ENCODE data around the gene CR2. TPM values are rescaled to one million over a fixed set of nuclear protein-coding genes. Genes with fewer than 3 reads are reported as not detected.
A peak's percentile ranks its signal among the peaks of the same experiment; 100 is the strongest.

Gene CR2
- total and polyA plus RNA-seq, 5 experiments from 2014 or later = 5.9 to 17.1 (median 10.9) TPM

- peak; percentile 82 to 92 for ATAC-seq
- Mint-ChIP-seq H3K36me3 (no peaks in the 10 kb centered on the region), H3K27me3 (peaks cover 8 to 15% (median 13%) of the 10 kb centered on the region in 5 donors), H3K9me3 (peaks cover 0 to 3% (median 0%) of the 10 kb centered on the region in 9 donors), H3K4me3 (peak within 1 kb of the TSS; percentile 76 to 90 (median 87)), H3K4me1 (peaks cover 1 to 31% (median 15%) of the 10 kb centered on the region in 4 donors), H3K27ac (peak within 1 kb of the TSS in 5 of 10 donors; percentile 3 to 81 (median 65))
- peak; percentile 18 to 66 (median 44) for DNase-seq
- POLR2A ChIA-PET = interaction anchor here (1.1 to 1.8 kb wide), 5 partner anchors 29 to 443 kb away, joined by 3 to 12 read pairs (median 4); partner anchors contain the start of genes CR2 and PFKFB2
Observed at GRCh38 chr1:207495801-207496792, 42.0 kb downstream of the CR2 start, which contains the start of gene CR1. Gene CR1, plus strand, starts transcription at chr1:207496157. Its CDS starts 111 bp downstream, at chr1:207496268.

GRCh38 chr1:207497941-207498340 is 43.8 kb downstream of the CR2 start:
- no peak overlapping the region for H3K27ac Mint-ChIP-seq
- no peak for ATAC-seq
- peaks cover 1 to 31% (median 15%) of the 10 kb centered on the region in 4 donors for H3K4me1 Mint-ChIP-seq
- DNase-seq = no peak
- POLR2A ChIA-PET = interaction anchor here (1.7 to 3.1 kb wide), 2 partner anchors 43 to 415 kb away, joined by 4 to 18 read pairs; partner anchors contain the start of gene CR2
- H3K36me3 Mint-ChIP-seq = no peaks in the 10 kb centered on the region
- H3K4me3 Mint-ChIP-seq = peak overlapping the region in 1 of 10 donors; percentile 3
- H3K27me3 Mint-ChIP-seq = peaks cover 15 to 21% (median 20%) of the 10 kb centered on the region in 5 donors
- H3K9me3 Mint-ChIP-seq = peaks cover 0 to 3% (median 0%) of the 10 kb centered on the region in 9 donors

- no peaks in the 10 kb centered on the region for H3K36me3 Mint-ChIP-seq
- H3K27ac Mint-ChIP-seq = no peak overlapping the region
- H3K27me3 Mint-ChIP-seq = peaks cover 18 to 25% (median 21%) of the 10 kb centered on the region in 5 donors
- peak; percentile 53 to 85 (median 64) for DNase-seq
- ATAC-seq = peak; percentile 73 to 80
- H3K4me1 Mint-ChIP-seq = peaks cover 1 to 31% (median 15%) of the 10 kb centered on the region in 4 donors
- no peak overlapping the region for H3K4me3 Mint-ChIP-seq
- peaks cover 0 to 3% (median 0%) of the 10 kb centered on the region in 9 donors for H3K9me3 Mint-ChIP-seq
- POLR2A ChIA-PET = interaction anchor here (0.5 to 3.1 kb wide), 3 partner anchors 21 to 416 kb away, joined by 4 to 18 read pairs (median 5); partner anchors contain the start of gene CR2
Observed at GRCh38 chr1:207499573-207499972, 45.4 kb downstream of the CR2 start.

GRCh38 chr1:207500306-207500705 is 46.2 kb downstream of the CR2 start:
- POLR2A ChIA-PET = interaction anchor here (3.1 kb wide), 1 partner anchor 45 kb away, joined by 18 read pairs; the partner anchor contains the start of gene CR2
- H3K4me1 Mint-ChIP-seq = peaks cover 1 to 30% (median 14%) of the 10 kb centered on the region in 4 donors
- H3K27ac Mint-ChIP-seq = peak overlapping the region in 1 of 10 donors; percentile 55
- peaks cover 0 to 3% (median 0%) of the 10 kb centered on the region in 9 donors for H3K9me3 Mint-ChIP-seq
- no peak for DNase-seq
- H3K4me3 Mint-ChIP-seq = no peak overlapping the region
- H3K27me3 Mint-ChIP-seq = peaks cover 18 to 24% (median 21%) of the 10 kb centered on the region in 5 donors
- H3K36me3 Mint-ChIP-seq = no peaks in the 10 kb centered on the region
- ATAC-seq = no peak

- H3K4me1 Mint-ChIP-seq = peaks cover 1 to 23% (median 6%) of the 10 kb centered on the region in 4 donors
- DNase-seq (no peak), ATAC-seq (no peak)
- no peak overlapping the region for H3K27ac Mint-ChIP-seq
- POLR2A ChIA-PET = no interaction called here
- H3K36me3 Mint-ChIP-seq = no peaks in the 10 kb centered on the region
- no peaks in the 10 kb centered on the region for H3K9me3 Mint-ChIP-seq
- H3K27me3 Mint-ChIP-seq = peaks cover 13 to 17% (median 16%) of the 10 kb centered on the region in 5 donors
- H3K4me3 Mint-ChIP-seq = no peak overlapping the region
Observed at GRCh38 chr1:207501071-207501470, 46.9 kb downstream of the CR2 start.

GRCh38 chr1:207502726-207503125 is 48.6 kb downstream of the CR2 start:
- DNase-seq (no peak), ATAC-seq (no peak)
- Mint-ChIP-seq H3K4me1 (peaks cover 0 to 11% (median under 1%) of the 10 kb centered on the region in 4 donors), H3K4me3 (no peak overlapping the region), H3K27me3 (peaks cover 10 to 16% (median 13%) of the 10 kb centered on the region in 5 donors), H3K9me3 (no peaks in the 10 kb centered on the region), H3K27ac (no peak overlapping the region), H3K36me3 (no peaks in the 10 kb centered on the region)
- POLR2A ChIA-PET = no interaction called here

GRCh38 chr1:207503950-207504349 is 49.8 kb downstream of the CR2 start:
- no peak overlapping the region for H3K4me3 Mint-ChIP-seq
- H3K27ac Mint-ChIP-seq = no peak overlapping the region
- DNase-seq (no peak), ATAC-seq (no peak)
- H3K9me3 Mint-ChIP-seq = no peaks in the 10 kb centered on the region
- POLR2A ChIA-PET = no interaction called here
- peaks cover 7 to 16% (median 11%) of the 10 kb centered on the region in 5 donors for H3K27me3 Mint-ChIP-seq
- peaks cover 0 to 5% (median under 1%) of the 10 kb centered on the region in 4 donors for H3K4me1 Mint-ChIP-seq
- H3K36me3 Mint-ChIP-seq = no peaks in the 10 kb centered on the region

GRCh38 chr1:207504438-207504837 is 50.3 kb downstream of the CR2 start:
- ATAC-seq (no peak), DNase-seq (no peak)
- Mint-ChIP-seq H3K4me3 (no peak overlapping the region), H3K27ac (no peak overlapping the region), H3K4me1 (peaks cover 0 to under 1% (median 0%) of the 10 kb centered on the region in 4 donors), H3K27me3 (peaks cover 6 to 16% (median 11%) of the 10 kb centered on the region in 5 donors), H3K9me3 (no peaks in the 10 kb centered on the region), H3K36me3 (no peaks in the 10 kb centered on the region)
- POLR2A ChIA-PET = no interaction called here

GRCh38 chr1:207510444-207510843 is 56.3 kb downstream of the CR2 start:
- H3K9me3 Mint-ChIP-seq = no peaks in the 10 kb centered on the region

GRCh38 chr1:207514890-207515289 is 60.8 kb downstream of the CR2 start:
- Mint-ChIP-seq H3K4me1 (no peaks in the 10 kb centered on the region), H3K4me3 (no peak overlapping the region), H3K36me3 (peaks cover 0 to 5% (median 2%) of the 10 kb centered on the region in 3 donors), H3K27me3 (peaks cover 0 to 2% (median 0%) of the 10 kb centered on the region in 5 donors), H3K27ac (no peak overlapping the region), H3K9me3 (peaks cover 0 to 9% (median 0%) of the 10 kb centered on the region in 9 donors)
- DNase-seq (no peak), ATAC-seq (no peak)
- POLR2A ChIA-PET = no interaction called here

More at GRCh38 chr1:207510444-207510843, 56.3 kb downstream of the CR2 start:
- peak overlapping the region in 1 of 10 donors; percentile 59 for H3K27ac Mint-ChIP-seq
- no peaks in the 10 kb centered on the region for H3K36me3 Mint-ChIP-seq
- DNase-seq (no peak), ATAC-seq (no peak)
- no peaks in the 10 kb centered on the region for H3K4me1 Mint-ChIP-seq
- H3K27me3 Mint-ChIP-seq = peaks cover 0 to 2% (median 0%) of the 10 kb centered on the region in 5 donors
- no peak overlapping the region for H3K4me3 Mint-ChIP-seq
- POLR2A ChIA-PET = no interaction called here

GRCh38 chr1:207516729-207517128 is 62.6 kb downstream of the CR2 start:
- H3K4me1 Mint-ChIP-seq = no peaks in the 10 kb centered on the region
- no peak for ATAC-seq
- POLR2A ChIA-PET = no interaction called here
- H3K4me3 Mint-ChIP-seq = no peak overlapping the region
- DNase-seq = no peak
- H3K27ac Mint-ChIP-seq = no peak overlapping the region
- H3K36me3 Mint-ChIP-seq = peaks cover 0 to 5% (median 2%) of the 10 kb centered on the region in 3 donors
- H3K27me3 Mint-ChIP-seq = peaks cover 0 to 2% (median 0%) of the 10 kb centered on the region in 5 donors
- H3K9me3 Mint-ChIP-seq = peaks cover 0 to 9% (median 0%) of the 10 kb centered on the region in 9 donors

GRCh38 chr1:207518608-207519236 is 64.6 kb downstream of the CR2 start:
- Mint-ChIP-seq H3K9me3 (peaks cover 0 to 9% (median 0%) of the 10 kb centered on the region in 9 donors), H3K4me3 (no peak overlapping the region), H3K27ac (no peak overlapping the region), H3K27me3 (peaks cover 0 to 2% (median 0%) of the 10 kb centered on the region in 5 donors), H3K36me3 (peaks cover 0 to 5% (median 2%) of the 10 kb centered on the region in 3 donors), H3K4me1 (no peaks in the 10 kb centered on the region)
- ATAC-seq (no peak), DNase-seq (no peak)
- POLR2A ChIA-PET = no interaction called here
